ENCODE results near the gene ADCY3.

DNA sequence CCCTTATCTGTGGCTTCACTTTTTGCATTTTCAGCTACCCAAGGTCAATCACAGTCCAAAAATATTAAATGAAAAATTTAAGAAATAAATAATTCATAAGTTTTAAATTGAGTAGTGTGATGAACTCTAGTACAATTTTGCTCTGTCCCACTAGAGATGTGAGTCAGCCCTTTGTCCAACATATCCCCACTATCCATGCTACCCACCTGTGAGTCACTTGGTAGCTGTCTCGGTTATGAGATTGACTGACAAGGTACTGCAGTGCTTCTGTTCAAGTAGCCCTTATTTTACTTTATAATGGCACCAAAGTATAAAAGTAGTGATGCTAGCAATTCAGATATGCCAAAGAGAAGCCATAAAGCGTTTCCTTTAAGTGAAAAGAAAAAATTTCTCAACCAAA is 28.8 kb downstream of the ADCY3 start:
- TF ChIP-seq, protein P1, sequence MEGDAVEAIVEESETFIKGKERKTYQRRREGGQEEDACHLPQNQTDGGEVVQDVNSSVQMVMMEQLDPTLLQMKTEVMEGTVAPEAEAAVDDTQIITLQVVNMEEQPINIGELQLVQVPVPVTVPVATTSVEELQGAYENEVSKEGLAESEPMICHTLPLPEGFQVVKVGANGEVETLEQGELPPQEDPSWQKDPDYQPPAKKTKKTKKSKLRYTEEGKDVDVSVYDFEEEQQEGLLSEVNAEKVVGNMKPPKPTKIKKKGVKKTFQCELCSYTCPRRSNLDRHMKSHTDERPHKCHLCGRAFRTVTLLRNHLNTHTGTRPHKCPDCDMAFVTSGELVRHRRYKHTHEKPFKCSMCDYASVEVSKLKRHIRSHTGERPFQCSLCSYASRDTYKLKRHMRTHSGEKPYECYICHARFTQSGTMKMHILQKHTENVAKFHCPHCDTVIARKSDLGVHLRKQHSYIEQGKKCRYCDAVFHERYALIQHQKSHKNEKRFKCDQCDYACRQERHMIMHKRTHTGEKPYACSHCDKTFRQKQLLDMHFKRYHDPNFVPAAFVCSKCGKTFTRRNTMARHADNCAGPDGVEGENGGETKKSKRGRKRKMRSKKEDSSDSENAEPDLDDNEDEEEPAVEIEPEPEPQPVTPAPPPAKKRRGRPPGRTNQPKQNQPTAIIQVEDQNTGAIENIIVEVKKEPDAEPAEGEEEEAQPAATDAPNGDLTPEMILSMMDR (IDR thresholded peaks at IDR 0.05; ENCODE audit: low read length), result no peak
- TF ChIP-seq EZH2 (IDR thresholded peaks at IDR 0.05; ENCODE audit: borderline replicate concordance, low read length), result no peak

All from OCI-LY1 (cell line).